NOMO-1 treated with DMSO at 0.1 percent for 48 hours (cell line): ENCODE results near the gene RBMS1.
"Not testable (repeated sequence)": the region's sequence is repeated elsewhere in the genome, so short reads cannot be mapped to it uniquely, and the experiment has no call there.

Experiments
- DNase-seq: peaks from one replicate; lab custom pipeline; 2025; ENCODE audit not compliant: unreplicated experiment; lab: John Stamatoyannopoulos, UW

Gene RBMS1

DNA sequence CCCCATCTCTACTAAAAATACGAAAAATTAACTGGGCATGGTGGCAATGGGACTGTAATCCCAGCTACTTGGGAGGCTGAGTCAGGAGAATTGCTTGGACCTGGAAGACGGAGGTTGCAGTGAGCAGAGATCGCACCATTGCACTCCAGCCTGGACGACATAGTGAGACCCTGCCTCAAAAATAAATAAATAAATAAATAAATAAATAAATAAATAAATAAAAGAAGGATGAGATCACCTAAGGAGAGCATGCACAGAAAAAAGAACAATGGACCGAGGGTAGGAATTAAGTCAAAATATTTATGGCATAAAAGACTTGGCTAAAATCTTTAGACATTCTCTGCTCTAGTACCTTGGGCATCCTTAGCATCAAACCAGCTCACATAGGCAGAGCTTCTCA lies 8.9 kb upstream of the RBMS1 start:
- DNase-seq = no peak

DNA sequence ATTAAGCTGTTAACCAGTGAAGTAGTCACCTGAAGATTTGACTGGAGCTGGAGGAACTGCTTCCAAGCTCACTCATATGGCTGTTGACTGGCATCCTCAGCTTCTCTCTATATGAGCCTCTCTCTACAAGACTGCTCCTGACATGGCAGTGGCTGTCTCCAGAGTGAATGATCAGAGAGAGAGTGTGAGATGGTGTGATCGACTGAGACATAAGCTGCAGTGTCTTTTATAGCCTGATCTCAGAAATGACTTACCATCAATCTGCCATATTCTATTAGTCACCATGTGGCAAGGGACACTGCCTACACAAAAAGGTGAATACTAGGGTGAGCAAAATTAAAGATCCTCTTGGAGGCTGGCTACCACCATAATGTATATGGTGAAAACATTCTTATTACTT lies 7.8 kb upstream of the RBMS1 start:
- DNase-seq = no peak

DNA sequence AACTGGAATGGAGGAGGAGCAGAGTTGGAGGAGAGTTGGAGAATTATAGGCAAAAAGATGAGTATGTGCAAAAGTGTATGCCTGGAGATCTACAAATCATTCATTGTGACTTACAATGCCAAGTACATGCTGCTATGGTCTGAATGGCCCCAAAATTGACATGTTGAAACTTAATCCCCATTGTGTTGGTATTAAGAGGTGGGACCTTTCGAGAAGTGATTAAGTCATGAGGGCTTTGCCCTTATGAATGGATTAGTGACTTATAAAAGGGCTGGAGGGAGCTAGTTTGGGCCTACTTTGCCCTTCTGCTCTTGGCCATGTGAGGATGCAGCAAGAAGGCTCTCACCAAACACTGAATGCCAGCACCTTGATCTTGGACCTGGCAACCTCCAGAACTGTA lies 6.3 kb upstream of the RBMS1 start:
- no peak for DNase-seq

DNA sequence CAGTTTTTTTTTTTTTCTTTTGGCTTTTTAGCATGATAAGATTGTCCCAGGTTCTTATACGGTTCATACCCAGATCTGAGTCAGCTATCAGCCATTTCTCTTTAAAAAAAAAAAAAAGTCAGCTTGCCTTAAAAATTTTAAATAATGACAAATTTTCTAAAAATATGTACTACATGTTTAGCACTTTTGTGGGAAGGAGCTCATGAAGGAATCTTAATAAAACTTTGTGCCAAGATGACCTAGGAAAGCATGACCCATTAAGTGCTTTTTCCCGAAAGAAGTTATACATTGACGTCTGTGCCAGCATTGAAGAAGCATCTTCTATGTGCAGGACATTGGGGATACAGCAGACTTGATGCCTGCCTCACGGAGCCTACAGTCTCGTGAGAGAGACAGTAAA lies 4.5 kb upstream of the RBMS1 start:
- DNase-seq = no peak

DNA sequence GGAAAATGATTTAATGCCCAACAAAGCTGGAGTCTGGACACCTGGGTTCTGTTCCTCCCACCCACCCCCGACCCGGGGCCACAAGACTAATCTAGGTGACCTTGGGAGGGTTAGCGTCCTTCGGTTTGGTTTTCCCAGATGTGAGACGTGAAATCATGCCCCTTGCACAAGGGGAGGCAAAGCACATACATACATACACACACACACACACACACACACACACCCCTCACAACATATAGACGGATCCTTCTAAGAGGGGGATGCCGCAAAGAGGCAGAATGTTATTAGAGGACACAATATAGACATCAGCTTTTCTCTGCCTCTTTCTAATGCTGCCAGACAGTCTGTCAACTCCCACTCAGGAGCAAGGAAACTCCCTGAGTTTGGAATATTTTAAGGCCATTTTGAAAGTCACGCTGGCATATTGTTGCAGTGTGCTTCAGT lies 616 bp upstream of the RBMS1 start:
- DNase-seq = no peak

DNA sequence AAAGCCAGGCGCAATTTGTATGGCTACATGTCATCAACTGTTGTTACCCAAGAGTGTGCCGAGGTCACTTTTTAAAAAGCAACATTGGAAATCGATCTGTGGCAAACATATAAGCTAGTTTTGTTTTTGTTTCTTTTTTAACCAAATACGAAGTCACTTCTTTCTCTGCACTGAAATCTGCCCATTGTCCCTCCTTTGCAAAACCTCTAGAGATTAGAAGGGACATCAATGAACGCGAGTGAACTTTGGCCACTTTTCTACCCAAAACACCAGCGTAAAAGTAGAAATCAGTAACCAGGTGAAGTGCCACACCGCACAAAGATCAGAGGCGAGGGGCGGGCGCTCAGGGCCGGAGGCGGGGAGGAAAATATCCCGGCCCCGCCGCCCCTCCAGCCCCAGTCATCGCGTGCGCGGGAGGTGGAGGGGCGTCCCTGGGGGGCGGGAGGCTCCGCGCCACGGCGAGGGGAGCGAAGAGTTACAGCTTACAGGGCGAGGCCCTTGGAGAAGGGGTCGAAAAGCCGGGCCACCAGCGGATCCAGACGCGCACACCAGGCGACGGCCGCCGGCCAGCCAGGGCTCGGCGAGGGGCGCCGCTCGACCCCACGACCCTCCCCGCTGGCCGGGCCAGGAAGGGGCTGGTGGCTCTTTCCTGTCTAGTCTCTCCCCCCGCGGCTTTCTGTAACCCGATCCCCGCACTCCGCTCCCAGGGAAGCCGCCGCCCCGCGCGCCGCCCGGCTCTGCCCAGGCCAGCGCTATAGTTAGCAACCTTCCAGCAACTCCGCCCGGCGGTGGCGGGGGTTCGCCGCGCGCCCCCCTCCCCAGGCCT lies 993 bp downstream of the RBMS1 start:
- no peak for DNase-seq

DNA sequence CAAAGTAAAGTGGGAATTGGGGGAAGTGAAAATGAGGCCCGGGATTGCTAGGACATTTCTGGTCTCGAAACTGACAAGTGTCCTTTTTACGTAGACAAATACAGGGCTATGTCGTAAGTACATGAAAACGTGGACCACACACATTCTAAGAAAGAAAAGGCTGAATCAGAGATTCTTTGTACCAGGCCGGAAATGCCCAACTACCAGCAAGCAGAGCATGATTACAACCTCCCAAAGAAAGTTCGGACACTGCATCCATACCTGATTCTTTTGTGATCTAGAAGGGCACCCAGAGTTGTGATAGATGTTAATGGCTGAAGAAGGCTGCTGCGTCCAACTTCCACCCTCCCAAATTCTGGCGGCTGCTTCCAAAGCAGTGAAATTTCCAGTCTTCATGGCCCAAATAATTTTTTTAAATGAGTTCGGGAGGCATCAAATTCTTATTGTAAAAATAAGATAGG lies 1.7 kb downstream of the RBMS1 start:
- no peak for DNase-seq

DNA sequence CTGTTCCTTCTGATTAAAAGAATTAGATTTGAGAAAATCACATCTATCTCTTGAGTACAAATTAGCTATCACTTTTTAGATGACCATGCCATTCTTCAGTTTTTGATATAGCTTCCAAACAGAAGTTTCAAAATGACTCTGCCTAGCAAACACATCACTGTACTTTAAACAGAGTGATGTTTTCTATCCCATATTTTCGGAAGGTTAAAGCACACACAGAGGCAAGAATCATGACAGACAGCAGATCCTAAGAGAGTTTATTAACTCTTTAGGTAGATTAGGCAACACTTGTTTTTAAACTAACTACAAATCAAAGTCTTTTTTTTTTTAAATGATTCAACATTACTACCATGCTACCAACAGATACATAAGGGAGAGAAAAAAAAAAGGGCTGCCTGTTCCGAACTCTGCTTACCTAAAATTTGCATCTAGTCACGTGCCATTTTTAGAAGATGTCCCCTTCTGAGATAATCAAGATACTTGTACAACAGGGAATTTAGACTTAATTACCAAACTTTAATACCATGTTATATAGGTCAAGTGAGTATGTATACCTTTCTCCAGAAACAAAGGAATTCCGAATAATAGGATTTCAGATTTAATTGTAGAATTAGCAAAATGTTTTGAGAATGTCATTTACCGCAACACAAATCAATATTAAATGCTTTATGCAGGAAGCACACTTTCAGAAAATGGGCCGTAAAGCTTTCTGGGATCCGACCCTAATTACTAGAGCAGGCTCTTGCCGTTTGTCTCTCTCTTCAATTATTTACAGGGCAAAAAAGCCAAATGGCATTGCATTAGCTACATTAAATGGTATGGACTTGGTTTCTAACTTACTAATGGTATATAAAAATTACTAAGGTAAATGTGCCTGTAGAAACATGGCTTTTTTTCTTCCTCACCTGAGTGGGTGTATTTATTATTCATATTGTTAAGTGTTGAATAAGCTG lies 2.6 kb downstream of the RBMS1 start:
- DNase-seq = no peak

DNA sequence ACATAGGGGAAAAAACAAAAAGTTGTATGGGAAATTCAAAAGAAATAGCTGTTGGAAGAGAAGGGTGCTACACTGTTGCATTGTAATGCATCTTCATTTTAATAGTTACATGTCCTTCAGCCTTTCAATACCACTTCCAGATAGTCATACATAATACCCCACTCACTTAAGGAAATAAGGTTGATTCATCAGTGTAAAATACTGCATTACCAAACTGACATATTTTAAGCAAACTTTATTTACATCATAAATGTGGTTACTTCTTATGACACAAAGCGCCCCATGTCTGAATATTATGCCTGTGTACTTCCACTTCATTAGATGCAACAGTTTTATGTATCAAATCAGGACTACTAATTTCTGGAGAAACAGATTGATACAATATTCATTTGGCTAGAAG lies 4.5 kb downstream of the RBMS1 start:
- no peak for DNase-seq

DNA sequence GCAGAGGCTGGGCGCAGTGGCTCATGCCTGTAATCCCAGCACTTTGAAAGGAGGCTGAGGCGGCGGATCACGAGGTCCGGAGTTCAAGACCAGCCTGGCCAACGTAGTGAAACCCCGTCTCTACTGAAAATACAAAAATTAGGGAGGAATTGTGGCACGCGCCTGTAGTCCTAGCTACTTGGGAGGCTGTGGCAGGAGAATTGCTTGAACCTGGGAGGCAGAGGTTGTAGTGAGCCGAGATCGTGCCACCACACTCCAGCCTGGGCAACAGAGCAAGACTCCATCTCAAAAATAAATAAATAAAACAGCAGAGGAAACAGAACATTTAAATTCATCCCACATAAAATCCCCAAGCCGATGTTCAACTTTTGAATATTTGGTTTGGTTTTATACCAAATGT lies 5.3 kb downstream of the RBMS1 start:
- DNase-seq = not testable (repeated sequence)

DNA sequence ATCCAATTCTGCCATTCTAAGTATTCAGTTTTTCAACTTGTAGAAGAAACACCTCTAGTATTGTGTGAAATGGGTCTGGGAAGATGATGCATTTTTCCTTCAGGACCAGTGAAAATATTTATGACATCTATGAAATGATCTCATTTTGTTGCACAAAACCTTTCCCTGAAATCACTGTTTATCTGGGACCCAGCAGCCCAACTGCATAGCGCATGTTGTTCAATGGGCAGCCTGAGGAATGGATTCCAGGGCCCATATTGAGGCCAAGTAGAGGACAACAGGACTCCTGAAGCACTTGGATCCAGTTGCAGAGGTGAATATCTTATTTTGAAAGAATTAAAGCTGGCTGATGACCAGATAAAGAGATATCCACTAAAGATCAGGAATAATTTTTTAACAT lies 7.3 kb downstream of the RBMS1 start:
- DNase-seq = no peak

DNA sequence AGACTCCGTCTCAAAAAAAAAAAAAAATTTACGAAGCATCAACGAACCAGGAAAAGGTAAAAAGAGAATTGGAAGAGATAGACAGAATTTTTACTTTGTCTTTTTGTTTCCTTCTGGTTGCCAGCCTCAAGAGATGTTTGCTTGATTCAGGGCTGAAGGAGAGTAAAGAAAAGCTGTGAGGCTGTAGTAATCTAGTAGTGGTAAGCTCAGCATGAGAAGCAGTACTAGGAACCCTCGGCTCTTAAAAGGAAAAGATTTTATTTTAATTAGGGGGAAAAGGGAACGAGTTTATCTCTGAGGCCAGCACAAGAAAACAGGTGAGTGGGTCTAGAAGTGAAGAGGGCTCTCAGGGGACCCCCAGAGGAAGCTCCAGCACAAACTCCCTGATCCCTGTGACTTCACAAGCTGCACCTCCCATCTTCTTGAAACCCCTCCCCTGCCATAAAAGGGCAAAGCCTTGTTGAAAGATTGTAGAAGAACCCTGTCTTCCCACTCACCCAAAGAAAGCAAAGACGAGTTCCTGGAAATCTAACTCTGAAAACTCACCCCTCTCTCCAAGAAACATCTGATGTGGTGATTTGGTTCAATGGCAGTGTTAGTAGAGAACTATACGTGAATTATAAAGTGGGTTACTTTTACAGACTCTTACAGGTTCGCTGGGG lies 8.6 kb downstream of the RBMS1 start:
- no peak for DNase-seq

DNA sequence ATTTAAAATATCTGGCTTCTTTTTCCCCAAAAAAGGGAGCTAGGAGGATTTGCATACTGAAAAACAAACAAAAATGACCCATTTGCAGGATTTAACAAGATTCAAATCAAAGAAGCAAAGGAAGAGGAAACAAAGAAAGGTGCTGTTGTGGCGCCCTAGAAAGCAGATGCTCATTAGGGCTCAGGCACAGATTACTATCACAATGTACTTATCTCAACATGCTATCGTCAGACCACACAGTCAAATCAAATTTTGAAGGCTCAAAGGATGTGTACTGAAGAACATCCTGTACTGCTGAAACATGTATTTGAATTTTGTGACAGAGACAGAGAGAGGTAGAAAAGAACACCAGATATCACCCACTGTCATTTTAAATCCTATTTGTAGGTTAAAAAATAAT lies 10.9 kb downstream of the RBMS1 start:
- no peak for DNase-seq

DNA sequence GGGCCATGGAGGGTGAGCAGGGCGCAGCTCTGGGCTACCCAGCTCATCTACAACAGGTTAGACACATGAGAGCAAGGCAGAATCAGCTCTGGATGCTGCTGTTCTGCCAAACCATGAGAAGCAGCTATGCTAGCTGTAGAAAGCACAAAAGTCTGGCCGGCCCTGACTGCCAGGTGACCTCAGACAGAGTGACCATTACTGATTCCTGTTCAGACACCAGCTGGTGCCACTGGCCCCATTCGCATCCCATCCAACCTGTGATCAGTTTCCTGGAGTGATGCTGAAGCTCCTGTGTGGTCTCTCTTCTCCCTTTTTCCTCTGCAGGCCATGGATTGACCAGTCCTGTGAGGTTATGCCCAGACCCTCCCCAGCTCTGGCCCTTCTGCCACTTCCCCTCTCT lies 14.3 kb downstream of the RBMS1 start:
- no peak for DNase-seq

DNA sequence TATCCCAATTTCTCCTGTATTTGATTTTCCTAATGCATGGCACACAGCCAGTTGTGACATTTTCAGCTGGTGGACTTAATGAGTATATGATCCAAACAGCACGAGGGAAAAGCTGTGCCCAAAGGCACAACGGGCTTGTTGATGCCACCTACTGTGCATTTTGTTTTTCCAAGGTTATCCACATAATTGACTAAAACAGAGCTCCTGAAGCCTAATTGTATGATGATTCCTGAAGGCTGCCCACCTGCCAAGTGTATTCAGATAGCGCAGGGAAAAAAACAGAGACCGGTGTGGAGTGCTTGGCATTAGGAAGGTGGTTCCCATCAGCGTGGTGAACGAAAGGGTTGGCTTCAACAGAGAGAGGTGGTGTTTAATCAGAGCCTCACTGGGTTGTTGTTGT lies 14.9 kb downstream of the RBMS1 start:
- DNase-seq = no peak

DNA sequence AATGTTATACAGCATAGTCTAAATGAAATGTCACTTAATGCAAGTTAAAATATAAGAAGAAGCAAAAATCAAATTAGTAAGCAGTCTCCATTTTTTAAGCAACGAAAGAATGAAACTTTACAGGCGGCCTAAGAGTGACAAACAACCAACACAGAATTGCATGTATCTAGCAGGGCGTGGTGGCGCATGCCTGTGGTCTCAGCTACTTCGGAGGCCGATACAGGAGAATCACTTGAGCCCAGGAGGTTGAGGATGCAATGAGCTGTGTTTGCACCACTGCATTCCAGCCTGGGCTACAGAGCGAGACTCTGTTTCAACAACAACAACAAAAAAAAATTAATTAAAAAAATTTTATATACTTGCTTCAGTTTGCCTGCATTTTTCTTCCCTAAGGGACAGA lies 16.6 kb downstream of the RBMS1 start:
- DNase-seq = no peak

DNA sequence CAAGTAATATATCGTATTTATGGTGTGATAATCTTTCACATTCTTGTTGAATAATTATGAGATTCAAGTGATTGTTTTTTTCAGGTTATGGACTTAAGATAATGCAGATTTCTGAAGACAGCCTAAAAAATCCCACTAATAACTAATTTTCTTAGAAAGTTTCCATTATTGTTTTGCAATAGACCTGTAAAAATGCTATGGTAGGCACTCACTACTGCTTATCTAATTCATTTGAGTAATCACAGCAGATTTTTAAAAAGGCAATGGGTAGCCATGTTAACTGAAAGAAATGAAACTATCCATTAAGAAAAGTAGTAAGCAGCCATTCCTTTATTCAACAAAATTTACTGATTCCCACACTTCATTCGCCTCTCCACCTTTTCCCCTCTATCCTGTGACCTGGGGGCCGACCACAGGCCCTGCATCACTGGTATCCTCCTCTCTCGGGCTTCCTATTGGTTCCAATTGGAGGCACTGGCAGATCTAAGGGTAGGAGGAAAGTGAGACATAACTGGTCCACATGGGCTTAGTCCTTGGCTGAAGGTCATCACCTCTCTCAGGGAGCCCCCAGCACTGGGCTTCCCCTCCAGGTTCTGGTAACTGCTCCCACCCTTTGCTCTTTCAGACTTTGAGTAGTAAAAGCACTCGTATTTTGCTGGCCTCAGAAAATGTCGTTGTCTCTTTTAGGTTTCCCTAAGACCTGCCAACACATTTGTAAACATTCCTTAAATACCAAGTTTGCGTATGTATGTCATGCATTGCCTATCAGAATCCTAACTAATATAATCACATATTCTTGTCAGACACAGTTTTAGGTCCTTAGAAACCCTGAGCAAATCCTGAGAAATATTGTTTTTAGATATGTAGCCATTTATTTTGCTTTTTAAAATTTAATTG lies 18.5 kb downstream of the RBMS1 start:
- no peak for DNase-seq

DNA sequence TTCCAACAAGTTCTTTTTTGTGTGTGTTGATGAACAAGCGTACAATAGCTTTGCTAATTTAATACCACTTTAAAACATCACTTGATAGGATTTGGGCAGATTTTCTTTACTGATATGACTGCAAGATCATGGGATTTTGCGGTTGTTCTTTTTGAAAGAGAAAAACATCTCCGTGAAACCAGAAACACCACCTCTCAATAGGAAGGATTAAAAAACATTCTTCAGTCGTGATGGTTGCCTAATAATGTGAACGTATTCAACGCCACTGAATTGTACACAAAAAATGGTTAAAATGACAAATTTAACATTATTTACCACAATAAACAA lies 19.3 kb downstream of the RBMS1 start:
- no peak for DNase-seq

DNA sequence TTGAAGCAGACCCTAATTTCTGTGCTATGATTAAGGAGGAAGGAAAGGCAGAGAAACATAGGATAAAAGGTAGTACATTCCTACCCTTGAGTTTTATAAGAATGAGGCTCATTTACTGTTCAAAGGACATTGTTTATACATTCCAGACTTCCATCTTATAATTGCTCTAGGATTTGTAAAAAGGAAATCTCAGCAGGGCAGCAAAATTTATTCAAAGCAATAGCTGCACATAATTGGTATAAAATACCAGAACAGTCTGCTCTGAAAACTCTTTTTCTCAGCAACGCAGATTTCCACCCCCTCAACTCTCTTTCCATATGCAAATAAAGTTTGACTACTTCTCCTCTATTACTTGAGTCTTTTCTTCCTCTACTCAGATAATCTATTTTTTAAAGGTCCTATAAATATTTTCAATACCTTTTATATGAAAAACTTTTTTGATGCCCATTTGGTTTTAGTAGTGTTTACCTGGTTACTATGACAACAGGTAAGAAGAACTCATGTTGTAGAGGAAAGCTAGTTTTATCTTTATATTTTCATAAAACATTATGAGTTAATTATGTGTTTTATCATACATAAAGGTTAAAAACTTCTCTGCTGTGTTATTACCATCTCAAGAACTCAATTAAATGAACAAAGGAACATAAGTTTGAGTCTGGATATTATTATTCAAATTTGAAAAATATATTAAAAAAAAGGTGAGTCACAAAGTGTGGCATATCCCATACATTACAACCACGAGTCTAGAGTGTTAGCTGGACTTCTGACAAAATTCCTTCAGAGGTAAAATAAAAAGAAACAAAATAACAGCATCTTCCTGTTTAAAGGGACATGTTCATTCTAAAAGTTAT lies 19.9 kb downstream of the RBMS1 start:
- DNase-seq = no peak

DNA sequence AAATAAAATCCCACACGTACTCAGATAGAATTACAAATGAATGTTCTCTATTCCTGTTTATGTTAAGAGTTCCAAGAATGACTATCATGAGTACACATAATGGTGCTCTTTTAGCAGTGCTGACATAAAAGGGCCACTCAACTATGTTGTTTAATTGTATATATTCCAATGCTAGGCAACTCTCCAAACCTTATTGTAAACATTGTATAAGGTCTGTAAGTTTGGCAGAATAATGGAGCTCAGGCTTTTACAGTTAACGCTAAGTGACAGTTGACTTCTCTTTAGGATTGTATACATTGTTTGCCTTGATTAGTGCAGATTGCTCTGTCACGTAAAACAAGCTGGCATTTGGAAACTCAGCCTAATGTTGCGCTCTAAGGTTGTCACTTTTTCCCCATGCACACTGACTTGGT lies 20.8 kb downstream of the RBMS1 start:
- no peak for DNase-seq
